HG02938 (cell line): ENCODE results near the gene KCNN4.

Source experiments
- ATAC-seq: cut with Tn5 transposase; IDR thresholded peaks from one replicate; pipeline ENCODE4 v1.9.1; 2021; ENCODE audit warnings: mild to moderate bottlenecking, moderate library complexity; ENCODE audit not compliant: unreplicated experiment

The KCNN4 gene

GRCh38 chr19:43751466-43752220 lies 29.1 kb downstream of the KCNN4 start:
- no peak for ATAC-seq

- no peak for ATAC-seq
Observed at GRCh38 chr19:43749898-43750297, 30.9 kb downstream of the KCNN4 start.

- ATAC-seq: no peak
Observed at GRCh38 chr19:43749152-43749551, 31.6 kb downstream of the KCNN4 start.

GRCh38 chr19:43748685-43749084 lies 32.1 kb downstream of the KCNN4 start:
- no peak for ATAC-seq

GRCh38 chr19:43748205-43748594 lies 32.6 kb downstream of the KCNN4 start:
- ATAC-seq: no peak

GRCh38 chr19:43747557-43748204 lies 33.1 kb downstream of the KCNN4 start:
- no peak for ATAC-seq

- no peak for ATAC-seq
Observed at GRCh38 chr19:43743059-43743458, 37.7 kb downstream of the KCNN4 start.

- ATAC-seq: no peak
Observed at GRCh38 chr19:43741075-43741825, 39.5 kb downstream of the KCNN4 start.

GRCh38 chr19:43739439-43740235 lies 41.1 kb downstream of the KCNN4 start:
- no peak for ATAC-seq

GRCh38 chr19:43738780-43739211 lies 42.0 kb downstream of the KCNN4 start:
- no peak for ATAC-seq

- no peak for ATAC-seq
Observed at GRCh38 chr19:43735957-43736356, 44.8 kb downstream of the KCNN4 start.

GRCh38 chr19:43735013-43735412 lies 45.8 kb downstream of the KCNN4 start:
- no peak for ATAC-seq

GRCh38 chr19:43731846-43732245 lies 48.9 kb downstream of the KCNN4 start:
- ATAC-seq: no peak

- ATAC-seq: no peak
Observed at GRCh38 chr19:43731346-43731745, 49.4 kb downstream of the KCNN4 start.

- ATAC-seq: no peak
Observed at GRCh38 chr19:43729919-43730318, 50.9 kb downstream of the KCNN4 start.

- no peak for ATAC-seq
Observed at GRCh38 chr19:43727593-43727853, 53.2 kb downstream of the KCNN4 start.

GRCh38 chr19:43726736-43727592 lies 53.8 kb downstream of the KCNN4 start:
- ATAC-seq: no peak

- ATAC-seq: no peak
Observed at GRCh38 chr19:43725468-43725867, 55.3 kb downstream of the KCNN4 start.

- no peak for ATAC-seq
Observed at GRCh38 chr19:43724896-43725295, 55.9 kb downstream of the KCNN4 start.

- ATAC-seq: no peak
Observed at GRCh38 chr19:43723588-43723987, 57.2 kb downstream of the KCNN4 start.
